NCI-H526 (cell line): ENCODE measurements around the gene MYLK2.

ENCODE experiments used
- DNase-seq, 2 experiments: peaks; one replicate each; lab custom pipeline; 2025; lab: John Stamatoyannopoulos, UW

The MYLK2 gene

DNA sequence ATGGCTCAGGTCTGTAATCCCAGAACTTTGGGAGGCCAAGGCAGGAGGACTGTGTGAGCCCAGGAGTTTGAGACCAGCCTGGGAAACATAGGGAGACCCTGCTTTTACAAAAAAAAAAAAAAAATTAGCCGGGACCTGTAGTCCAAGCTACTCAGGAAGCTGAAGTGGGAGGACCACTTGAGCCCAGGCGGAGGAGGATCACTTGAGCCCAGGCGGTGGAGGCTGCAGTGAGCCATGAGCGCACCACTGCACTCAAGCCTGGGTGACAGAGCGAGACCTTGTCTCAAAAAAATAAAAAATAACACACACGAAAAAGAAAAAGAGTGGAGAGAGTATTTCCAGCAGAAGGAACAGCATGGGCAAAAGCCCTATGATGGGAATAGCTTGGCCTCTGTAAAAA, 53.2 kb downstream of the MYLK2 start:
- no peak for DNase-seq

DNA sequence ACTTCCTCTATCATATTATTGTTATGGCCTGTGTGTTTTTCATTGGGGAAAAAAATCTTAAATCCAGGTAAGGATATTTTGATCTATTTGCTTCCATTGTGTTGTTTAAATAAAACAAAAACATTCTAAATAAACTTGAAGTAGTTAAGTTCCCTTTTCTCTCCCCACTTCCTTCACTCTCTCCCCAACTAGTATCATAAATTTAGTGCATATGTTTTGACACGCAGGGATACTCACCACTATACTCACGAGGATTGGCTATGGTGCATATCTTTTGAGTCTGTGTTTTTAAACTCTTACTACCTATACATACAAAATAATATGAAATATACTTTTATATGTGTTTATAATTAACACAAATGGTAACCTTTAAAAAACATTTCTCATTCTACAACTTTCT, 56.5 kb downstream of the MYLK2 start:
- no peak for DNase-seq

DNA sequence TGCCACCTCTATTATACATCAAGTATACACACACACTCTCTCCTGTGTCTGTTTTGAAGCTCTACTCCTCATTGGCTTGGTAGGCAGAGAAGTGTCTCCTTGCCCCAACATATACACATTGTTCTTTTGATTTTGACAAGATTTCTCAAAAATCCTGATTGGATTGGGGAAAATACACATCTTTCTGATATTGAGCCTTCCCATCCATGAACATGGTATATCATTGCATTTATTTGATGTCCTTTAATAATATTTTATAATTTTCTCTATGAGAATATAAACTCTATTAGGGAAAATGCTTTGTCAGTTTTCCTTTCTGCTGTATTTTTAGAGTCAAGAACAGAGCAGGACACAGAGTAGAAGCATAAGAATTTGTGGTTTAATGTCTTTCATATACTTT, 58.5 kb downstream of the MYLK2 start:
- no peak for DNase-seq

DNA sequence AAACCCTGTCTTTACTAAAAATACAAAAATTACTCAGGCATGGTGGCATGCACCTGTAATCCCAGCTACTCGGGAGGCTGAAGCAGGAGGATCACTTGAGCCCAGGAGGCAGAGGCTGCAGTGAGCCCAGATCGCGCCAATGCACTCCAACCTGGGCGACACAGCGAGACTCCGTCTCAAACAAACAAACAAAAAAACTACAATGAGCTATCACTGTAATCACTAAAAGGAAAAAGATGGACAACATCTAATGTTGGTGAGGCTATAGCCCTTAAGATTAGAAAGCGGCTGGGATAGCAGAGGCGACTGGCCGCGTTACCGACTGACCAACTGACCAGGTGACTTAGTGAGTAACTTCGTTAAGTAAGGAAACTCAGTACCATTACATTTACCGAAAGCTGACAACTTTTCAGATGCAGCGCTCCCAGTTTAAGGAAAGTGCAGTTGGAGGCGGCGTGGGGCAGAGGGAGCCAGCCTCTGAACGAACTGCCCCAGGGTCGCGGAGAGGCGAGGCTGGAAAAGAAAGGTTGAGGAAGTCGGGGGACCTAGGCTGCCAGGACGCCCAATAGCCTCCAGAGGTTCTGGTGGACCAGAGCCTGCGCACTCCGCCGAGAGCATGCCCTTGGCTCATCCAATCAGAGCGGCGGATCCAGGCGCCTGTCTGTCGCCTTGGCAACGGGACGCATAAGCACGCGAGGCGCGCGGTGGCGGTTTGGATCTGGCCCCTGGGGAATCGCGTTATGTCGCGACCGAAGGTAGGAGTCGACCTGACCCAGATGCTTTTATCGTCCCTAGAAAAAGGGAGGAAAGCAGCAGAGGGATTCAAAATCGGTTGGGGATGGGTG, 60.2 kb downstream of the MYLK2 start:
- DNase-seq: peak; percentile 96 to 99

DNA sequence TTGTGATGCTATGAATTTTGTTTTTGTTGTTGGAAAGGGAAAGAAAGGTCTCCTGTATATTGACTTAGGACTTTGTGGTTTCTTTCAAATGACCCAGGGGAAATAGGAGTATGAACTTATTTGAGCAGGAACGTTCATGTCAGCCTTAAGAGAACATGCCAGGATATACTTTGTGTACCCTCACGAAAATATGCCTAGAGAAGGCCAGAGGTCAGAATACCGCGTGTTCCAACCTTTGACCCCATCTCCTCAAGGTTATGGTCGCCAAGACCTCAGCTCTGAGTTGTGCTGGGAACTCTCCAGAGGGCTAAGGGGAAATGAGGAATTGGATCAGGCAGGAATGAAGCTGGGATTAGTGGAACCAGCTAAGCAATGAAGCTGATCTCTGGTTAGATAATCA, 62.8 kb downstream of the MYLK2 start:
- DNase-seq: no peak

DNA sequence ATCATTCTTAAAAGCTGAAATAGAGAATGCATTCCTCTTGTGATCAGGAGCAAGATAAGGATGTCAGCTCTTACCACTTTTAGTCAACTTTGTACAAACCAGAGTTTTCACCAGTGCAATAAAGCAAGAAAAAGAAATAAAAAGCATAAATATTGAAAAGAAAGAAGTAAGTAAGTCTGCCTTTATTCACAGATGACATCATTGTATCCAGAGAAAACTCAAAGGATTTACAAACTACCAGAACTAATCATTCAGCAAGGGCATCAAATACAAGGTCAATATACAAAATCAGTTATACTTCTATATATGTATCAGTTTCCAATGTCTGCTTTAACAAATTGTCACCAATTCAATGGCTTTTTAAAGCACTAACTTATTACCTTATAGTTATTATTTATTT, 64.7 kb downstream of the MYLK2 start:
- no peak for DNase-seq
